B cell (primary cell): ENCODE results near the gene APOBEC4. TPM values are rescaled to one million over a fixed set of nuclear protein-coding genes. Genes with fewer than 3 reads are reported as not detected.

Experiments
- ATAC-seq: fragments of 200-7000 bp; cut with Tn5 transposase; one replicate; pipeline ENCODE4 v1.10.0; 2021; ENCODE audit warnings: low read depth, mild to moderate bottlenecking, moderate number of reproducible peaks, moderate library complexity
- CTCF ChIA-PET: fragments of 350-600 bp; sonication (Branson Sonifier 250); formaldehyde crosslinking; loops from one replicate; lab custom pipeline; 2021; ENCODE audit warnings: antibody characterized with exemption, inconsistent platforms; lab: Charles Lee
- POLR2A ChIA-PET: fragments of 350-600 bp; sonication (Branson Sonifier 250); formaldehyde crosslinking; loops from one replicate; lab custom pipeline; 2021; ENCODE audit warnings: antibody characterized with exemption; lab: Charles Lee
- DNase-seq: peaks from one replicate; pipeline ENCODE4 v3.0.0; 2013
- H2AFZ ChIP-seq: 2 replicates; pipeline ENCODE4 v1.6.1; 2012; ENCODE audit warnings: mild to moderate bottlenecking, low read depth, low read length; ENCODE audit not compliant: insufficient read depth, poor library complexity, severe bottlenecking
- H3K27ac ChIP-seq, 2 donors: 1 replicate in 1 of 2; 2 replicates in 1 of 2; pipeline ENCODE4 v1.5.1; 2012 to 2013; ENCODE audit warnings: low read length in 2 of 2, mild to moderate bottlenecking in 2 of 2, moderate library complexity in 1 of 2
- H3K27me3 ChIP-seq, 4 experiments: fragments of 200-600 bp in 1 of 4; sonication (generic) in 1 of 4; replicated peaks in 1 of 4; 1 replicate in 2 of 4; 2 replicates in 2 of 4; pipeline versions ENCODE4 v1.6.1 to v1.7.0; 2013 to 2016; ENCODE audit warnings: low read length in 3 of 4, mild to moderate bottlenecking in 2 of 4, mixed read lengths in 1 of 4, moderate library complexity in 1 of 4; ENCODE audit not compliant: insufficient read depth in 4 of 4, control insufficient read depth in 3 of 4; ENCODE audit errors: control extremely low read depth in 1 of 4
- H3K36me3 ChIP-seq, 2 experiments: replicated peaks in 1 of 2; 1 replicate in 1 of 2; 2 replicates in 1 of 2; pipeline versions ENCODE4 v1.6.1 to v1.7.1; 2013; ENCODE audit warnings: low read length in 1 of 2; ENCODE audit not compliant: insufficient read depth in 2 of 2, control insufficient read depth in 1 of 2; ENCODE audit errors: control extremely low read depth in 1 of 2, extremely low read depth in 1 of 2
- H3K4me1 ChIP-seq, 2 donors: fragments of 200-600 bp in 1 of 2; sonication (generic) in 1 of 2; 1 replicate in 1 of 2; 2 replicates in 1 of 2; pipeline versions ENCODE4 v1.5.1 to v1.6.1; 2013 to 2017; ENCODE audit warnings: low read length in 2 of 2; ENCODE audit not compliant: control insufficient read depth in 2 of 2, insufficient read depth in 2 of 2
- H3K4me2 ChIP-seq: replicated peaks from 2 replicates; pipeline ENCODE3; 2012; ENCODE audit warnings: mild to moderate bottlenecking, low read depth, low read length; ENCODE audit not compliant: poor library complexity, severe bottlenecking
- H3K4me3 ChIP-seq, 5 experiments: fragments of 200-600 bp in 1 of 5; sonication (generic) in 1 of 5; 1 replicate in 3 of 5; 2 replicates in 2 of 5; pipeline versions ENCODE4 v1.5.1 to v1.7.0; 2011 to 2016; ENCODE audit warnings: low read length in 4 of 5, mild to moderate bottlenecking in 4 of 5, low read depth in 2 of 5, control low read depth in 1 of 5, moderate library complexity in 1 of 5; ENCODE audit not compliant: insufficient read depth in 1 of 5; ENCODE audit errors: control extremely low read depth in 1 of 5, extremely low read depth in 1 of 5
- H3K79me2 ChIP-seq: fragments of 200-600 bp; sonication (generic); one replicate; pipeline ENCODE4 v1.6.0; 2016; ENCODE audit warnings: low read length; ENCODE audit not compliant: control insufficient read depth, insufficient read depth
- H3K9ac ChIP-seq: fragments of 200-600 bp; sonication (generic); 2 replicates; pipeline ENCODE4 v1.6.1; 2017; ENCODE audit warnings: mild to moderate bottlenecking, low read length, moderate library complexity
- H3K9me3 ChIP-seq, 3 donors: one replicate each; pipeline versions ENCODE4 v1.6.1 to v1.7.1; 2013; ENCODE audit warnings: low read length in 2 of 3; ENCODE audit not compliant: control insufficient read depth in 2 of 3, insufficient read depth in 1 of 3; ENCODE audit errors: control extremely low read depth in 1 of 3
- H4K20me1 ChIP-seq: 2 replicates; pipeline ENCODE4 v1.6.0; 2012; ENCODE audit warnings: mild to moderate bottlenecking, low read length; ENCODE audit not compliant: insufficient read depth, control insufficient read depth, poor library complexity, severe bottlenecking
- H3K27ac Mint-ChIP-seq: one replicate; pipeline ENCODE4 v1.8.0; 2021; ENCODE audit warnings: mixed read lengths
- H3K27me3 Mint-ChIP-seq: one replicate; pipeline ENCODE4 v1.8.0; 2021; ENCODE audit warnings: mixed read lengths
- H3K4me1 Mint-ChIP-seq: one replicate; pipeline ENCODE4 v1.8.0; 2021; ENCODE audit warnings: mixed read lengths
- H3K4me3 Mint-ChIP-seq: one replicate; pipeline ENCODE4 v1.8.0; 2021; ENCODE audit warnings: mixed read lengths
- H3K9me3 Mint-ChIP-seq: one replicate; pipeline ENCODE4 v1.8.0; 2022; ENCODE audit warnings: mixed read lengths; ENCODE audit not compliant: insufficient read depth
- EZH2 ChIP-seq: IDR thresholded peaks from 2 replicates; pipeline ENCODE4 v1.6.1; 2012; ENCODE audit warnings: borderline replicate concordance, low read depth, mild to moderate bottlenecking, moderate library complexity, low read length; ENCODE audit not compliant: insufficient read depth, poor library complexity, severe bottlenecking
- WGBS: methylation state at CpG from one replicate; pipeline ENCODE4 v1.1.5; 2013; ENCODE audit warnings: missing lambda C conversion rate; ENCODE audit not compliant: insufficient coverage; 5-methylcytosine and 5-hydroxymethylcytosine counted together
- intact Hi-C: fragments of 100-400 bp; cut with micrococcal nuclease; formaldehyde crosslinking; loops from one replicate; pipeline ENCODE4 v1.10.0; 2022
- polyA plus RNA-seq: library from polyadenylated mRNA; depleted of rRNA; stranded (reverse); fragments of >200 nt; gene quantifications from 2 replicates; pipeline ENCODE4 v1.2.3, GENCODE V29; 2012
- total RNA-seq, 2 donors: library from RNA; stranded (reverse); fragments of 120-200 nt in 1 of 2; gene quantifications; 1 replicate in 1 of 2; 2 replicates in 1 of 2; pipeline versions ENCODE4 v1.2.3 to v1.2.4, GENCODE V29; 2013 to 2022
- TF ChIP-seq, protein P1 (sequence below): fragments of 200-600 bp; IDR thresholded peaks from one replicate; pipeline ENCODE4 v1.8.0; 2022; ENCODE audit warnings: antibody characterized with exemption, mild to moderate bottlenecking

APOBEC4 gene
- total and polyA plus RNA-seq, 2 donors (not counting 1 experiment from before 2014, with no cell fraction given) = not detected

DNA sequence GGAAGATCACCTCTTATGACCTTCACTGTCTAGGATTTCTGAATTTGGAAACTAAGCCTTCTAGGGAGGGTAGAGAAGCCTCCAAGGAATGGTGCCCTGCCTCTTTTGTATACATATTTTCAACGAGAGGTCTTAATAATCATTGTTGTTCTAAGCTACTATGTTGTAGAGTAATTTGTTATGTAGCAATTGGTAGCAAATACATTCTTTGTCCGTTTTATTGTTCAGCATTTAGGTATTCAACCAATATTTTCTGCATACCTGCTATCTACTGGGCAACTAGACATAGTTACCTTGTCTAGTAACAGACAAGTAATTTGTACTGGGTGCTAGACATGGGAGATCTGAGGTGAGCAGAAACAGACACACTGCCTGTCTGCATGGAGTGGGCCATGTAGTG is 42.1 kb downstream of the APOBEC4 start:
- peaks cover 22% of the 10 kb centered on the region for H3K4me1 Mint-ChIP-seq
- H3K27me3 Mint-ChIP-seq = peaks cover 6% of the 10 kb centered on the region
- no peak overlapping the region for H3K4me2 ChIP-seq
- no peak overlapping the region for H3K27ac ChIP-seq
- ChIA-PET POLR2A (no interaction called here), CTCF (no interaction called here)
- no peaks in the 10 kb centered on the region for H3K9me3 Mint-ChIP-seq
- no peak overlapping the region for H3K4me3 ChIP-seq
- H3K4me1 ChIP-seq = peaks cover 24 to 28% of the 10 kb centered on the region in 2 donors
- no peaks in the 10 kb centered on the region for H3K27me3 ChIP-seq
- H3K9ac ChIP-seq = no peak overlapping the region
- H3K27ac Mint-ChIP-seq = no peak overlapping the region
- no CpG with 5 or more reads among the region's 2 CpGs for WGBS
- H3K36me3 ChIP-seq = no peaks in the 10 kb centered on the region
- DNase-seq (no peak), ATAC-seq (no peak)
- no peaks in the 10 kb centered on the region for H4K20me1 ChIP-seq
- no peaks in the 10 kb centered on the region for H3K9me3 ChIP-seq
- TF ChIP-seq, protein P1, sequence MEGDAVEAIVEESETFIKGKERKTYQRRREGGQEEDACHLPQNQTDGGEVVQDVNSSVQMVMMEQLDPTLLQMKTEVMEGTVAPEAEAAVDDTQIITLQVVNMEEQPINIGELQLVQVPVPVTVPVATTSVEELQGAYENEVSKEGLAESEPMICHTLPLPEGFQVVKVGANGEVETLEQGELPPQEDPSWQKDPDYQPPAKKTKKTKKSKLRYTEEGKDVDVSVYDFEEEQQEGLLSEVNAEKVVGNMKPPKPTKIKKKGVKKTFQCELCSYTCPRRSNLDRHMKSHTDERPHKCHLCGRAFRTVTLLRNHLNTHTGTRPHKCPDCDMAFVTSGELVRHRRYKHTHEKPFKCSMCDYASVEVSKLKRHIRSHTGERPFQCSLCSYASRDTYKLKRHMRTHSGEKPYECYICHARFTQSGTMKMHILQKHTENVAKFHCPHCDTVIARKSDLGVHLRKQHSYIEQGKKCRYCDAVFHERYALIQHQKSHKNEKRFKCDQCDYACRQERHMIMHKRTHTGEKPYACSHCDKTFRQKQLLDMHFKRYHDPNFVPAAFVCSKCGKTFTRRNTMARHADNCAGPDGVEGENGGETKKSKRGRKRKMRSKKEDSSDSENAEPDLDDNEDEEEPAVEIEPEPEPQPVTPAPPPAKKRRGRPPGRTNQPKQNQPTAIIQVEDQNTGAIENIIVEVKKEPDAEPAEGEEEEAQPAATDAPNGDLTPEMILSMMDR = no peak
- no peak for TF ChIP-seq EZH2
- intact Hi-C loops = no loop called here
- no peak overlapping the region for H2AFZ ChIP-seq
- no peak overlapping the region for H3K4me3 Mint-ChIP-seq
- no peaks in the 10 kb centered on the region for H3K79me2 ChIP-seq

DNA sequence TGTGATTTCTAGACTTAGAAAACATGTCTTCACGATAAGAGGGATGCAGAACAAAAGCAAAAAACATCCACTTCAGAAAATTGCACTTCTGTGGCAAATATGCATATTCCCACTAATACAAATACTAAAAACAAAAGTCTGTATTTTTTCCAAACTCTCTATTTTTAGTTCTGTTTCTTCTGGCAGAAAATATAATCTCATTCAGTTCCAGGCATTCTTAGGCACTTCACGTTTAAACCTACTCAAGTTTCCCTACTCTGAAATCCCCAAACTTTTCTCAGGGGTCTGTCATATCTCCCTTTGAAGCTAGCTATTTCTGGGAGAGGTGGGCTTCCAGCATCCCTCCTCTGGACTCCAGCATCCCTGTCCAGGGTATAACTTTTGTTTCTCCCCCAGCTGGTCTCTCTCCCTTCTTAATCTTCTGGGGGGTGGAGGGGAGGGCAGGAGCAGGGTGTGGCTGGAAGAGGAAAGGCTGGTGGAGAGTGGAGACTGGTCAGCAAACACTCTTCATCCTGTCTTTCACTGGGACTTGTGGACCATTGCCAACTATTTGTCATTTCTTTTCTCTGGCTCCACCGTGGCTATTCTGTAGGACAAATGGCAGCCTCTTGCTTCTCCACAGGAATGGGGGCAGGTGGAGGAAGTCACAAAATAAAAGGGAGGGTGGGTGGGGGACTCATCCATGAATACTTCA is 43.2 kb downstream of the APOBEC4 start:
- peaks cover 28% of the 10 kb centered on the region for H3K4me1 Mint-ChIP-seq
- H3K27me3 Mint-ChIP-seq = peaks cover 6% of the 10 kb centered on the region
- TF ChIP-seq, protein P1 = no peak
- Histone ChIP-seq H3K36me3 (no peaks in the 10 kb centered on the region), H2AFZ (no peak overlapping the region), H3K4me3 (no peak overlapping the region), H3K4me2 (no peak overlapping the region), H3K79me2 (no peaks in the 10 kb centered on the region), H3K9ac (no peak overlapping the region), H4K20me1 (no peaks in the 10 kb centered on the region), H3K4me1 (peaks cover 24 to 31% of the 10 kb centered on the region in 2 donors), H3K27ac (no peak overlapping the region), H3K27me3 (no peaks in the 10 kb centered on the region), H3K9me3 (no peaks in the 10 kb centered on the region)
- H3K4me3 Mint-ChIP-seq = no peak overlapping the region
- intact Hi-C loops = no loop called here
- ATAC-seq = no peak
- no peak overlapping the region for H3K27ac Mint-ChIP-seq
- WGBS = no CpG with 5 or more reads among the region's 3 CpGs
- H3K9me3 Mint-ChIP-seq = no peaks in the 10 kb centered on the region
- ChIA-PET POLR2A (interaction anchor here (0.6 kb wide), 1 partner anchor 138 kb away, joined by 5 read pairs; the partner anchor contains the start of gene SMG7), CTCF (interaction anchor here (0.7 to 1.0 kb wide), 4 partner anchors 11 to 31 kb away, joined by 3 read pairs; no protein-coding TSS in a partner anchor)
- DNase-seq = no peak
